Activated effector memory CD4-positive, alpha-beta T cell treated with anti-CD3 and anti-CD28 coated beads, Interleukin-2, amount 50 U/mL, for 16 hours (primary cell): Measurements from ENCODE around the gene MEGF11.
"Not testable (repeated sequence)": the region's sequence is repeated elsewhere in the genome, so short reads cannot be mapped to it uniquely, and the experiment has no call there.

Experiments
- DNase-seq: peaks from one replicate; pipeline ENCODE4 v3.0.0-alpha.2; 2020

Gene MEGF11

GRCh38 chr15:66019826-66020398 is 233.6 kb downstream of the MEGF11 start:
- no peak for DNase-seq

GRCh38 chr15:66019368-66019767 is 234.2 kb downstream of the MEGF11 start:
- no peak for DNase-seq

DNA sequence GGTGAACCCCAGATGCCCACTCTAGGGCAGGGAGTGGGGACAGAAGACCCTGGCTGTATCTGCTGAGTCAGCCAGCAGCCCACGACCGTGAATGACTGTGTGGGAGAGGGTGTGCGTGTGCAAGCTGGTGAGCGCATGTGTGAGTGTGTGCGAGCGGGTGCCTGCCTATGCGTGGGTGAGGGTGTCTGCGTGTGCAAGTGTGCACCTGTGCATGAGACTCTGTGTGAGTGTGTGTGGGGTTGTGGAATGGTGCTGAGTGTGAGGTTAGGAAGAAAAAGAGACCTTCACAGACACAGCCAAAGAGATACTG is 235.1 kb downstream of the MEGF11 start:
- no peak for DNase-seq

GRCh38 chr15:66017792-66018487 is 235.6 kb downstream of the MEGF11 start:
- no peak for DNase-seq

- no peak for DNase-seq
Measured at GRCh38 chr15:66017000-66017399, 236.6 kb downstream of the MEGF11 start.

DNA sequence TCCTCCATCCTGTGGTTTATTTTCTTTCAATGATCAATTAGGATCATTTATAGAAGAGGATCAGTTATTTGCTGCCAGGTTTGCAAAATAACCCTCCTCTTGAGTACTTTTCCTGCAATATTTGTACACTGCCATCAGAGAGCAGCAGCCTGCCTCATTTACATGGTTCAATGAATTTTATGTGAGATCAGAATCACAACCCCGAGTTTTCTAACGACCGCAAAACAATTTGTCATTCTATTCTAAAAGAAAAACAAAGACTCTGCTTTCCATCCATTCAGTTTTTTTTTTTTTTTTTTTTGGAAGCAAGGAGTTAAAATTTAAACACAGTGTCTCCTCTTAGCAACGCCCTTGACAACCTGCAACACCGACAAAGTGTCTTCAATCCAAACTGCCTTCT is 237.4 kb downstream of the MEGF11 start:
- no peak for DNase-seq

DNA sequence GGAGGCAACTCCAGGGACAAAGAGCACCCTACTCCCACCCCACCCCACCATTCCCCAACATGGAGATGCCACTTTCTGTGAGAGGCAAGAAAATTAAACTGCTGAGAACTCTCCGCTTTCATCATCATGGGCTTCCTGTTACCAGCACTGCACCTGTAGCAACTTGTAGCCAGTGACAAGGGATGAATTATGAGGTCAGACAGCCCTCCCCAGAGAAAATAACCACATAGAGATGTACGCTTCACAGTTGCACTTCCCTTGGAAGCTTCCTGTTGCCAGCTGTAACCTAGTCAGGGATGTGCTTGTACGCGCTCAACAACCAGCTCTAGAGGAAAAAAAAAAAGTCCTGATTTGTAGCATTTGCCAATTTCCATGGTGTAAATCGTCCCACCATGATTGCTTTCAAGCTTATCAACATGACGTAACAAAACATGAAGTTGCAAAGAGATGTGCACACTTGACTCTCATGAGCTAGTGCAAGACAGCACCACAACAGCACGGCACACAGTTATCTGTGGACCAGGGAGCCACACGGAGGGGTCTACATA is 238.8 kb downstream of the MEGF11 start:
- no peak for DNase-seq

DNA sequence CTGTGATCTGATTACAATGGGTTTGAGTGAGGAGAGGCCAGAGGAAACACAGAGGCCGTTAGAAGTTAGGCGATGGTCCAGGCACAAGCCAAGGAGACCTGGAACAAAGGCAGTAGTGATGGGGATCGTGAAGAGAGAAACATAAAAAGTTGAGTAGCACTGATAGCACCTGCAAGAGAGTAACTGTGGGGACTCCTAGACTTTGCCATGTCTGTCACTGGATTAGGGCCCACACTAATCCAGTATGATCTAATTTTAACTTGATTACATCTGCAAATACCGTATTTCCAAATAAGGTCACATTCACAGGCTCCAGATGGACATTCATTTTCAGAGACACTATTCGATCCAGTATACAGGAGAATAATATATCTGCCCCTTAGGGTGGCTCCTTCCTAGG is 239.5 kb downstream of the MEGF11 start:
- no peak for DNase-seq

DNA sequence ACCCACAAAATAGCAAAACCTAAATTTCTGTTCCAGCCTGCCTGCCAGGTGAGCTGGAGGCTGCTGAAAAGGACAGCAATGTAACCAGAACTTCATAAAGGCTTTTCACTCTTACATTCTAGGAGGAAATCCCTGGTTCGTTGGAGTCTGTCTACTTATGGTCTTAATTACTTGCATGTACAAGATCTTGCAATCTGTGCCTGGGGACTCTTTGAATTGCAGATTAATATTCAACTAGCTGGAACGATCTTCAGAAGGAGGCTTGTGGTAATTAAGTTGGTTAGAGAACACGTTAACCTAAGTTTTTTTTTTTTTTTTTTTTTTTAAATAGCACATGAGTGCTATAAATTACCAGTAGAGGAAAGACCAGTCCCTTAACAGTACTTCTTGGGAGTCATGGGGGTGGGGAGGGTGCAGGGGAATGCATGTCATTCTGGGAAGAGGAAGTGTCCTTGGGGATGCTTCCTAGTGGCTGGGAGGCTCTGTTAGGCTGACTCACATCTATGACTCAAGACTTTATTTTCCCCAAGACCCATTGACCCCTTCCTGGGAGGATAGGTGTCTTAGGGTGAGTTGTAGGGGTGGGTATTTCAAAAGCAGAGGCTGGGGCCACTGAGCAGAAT is 244.5 kb downstream of the MEGF11 start:
- DNase-seq: no peak

DNA sequence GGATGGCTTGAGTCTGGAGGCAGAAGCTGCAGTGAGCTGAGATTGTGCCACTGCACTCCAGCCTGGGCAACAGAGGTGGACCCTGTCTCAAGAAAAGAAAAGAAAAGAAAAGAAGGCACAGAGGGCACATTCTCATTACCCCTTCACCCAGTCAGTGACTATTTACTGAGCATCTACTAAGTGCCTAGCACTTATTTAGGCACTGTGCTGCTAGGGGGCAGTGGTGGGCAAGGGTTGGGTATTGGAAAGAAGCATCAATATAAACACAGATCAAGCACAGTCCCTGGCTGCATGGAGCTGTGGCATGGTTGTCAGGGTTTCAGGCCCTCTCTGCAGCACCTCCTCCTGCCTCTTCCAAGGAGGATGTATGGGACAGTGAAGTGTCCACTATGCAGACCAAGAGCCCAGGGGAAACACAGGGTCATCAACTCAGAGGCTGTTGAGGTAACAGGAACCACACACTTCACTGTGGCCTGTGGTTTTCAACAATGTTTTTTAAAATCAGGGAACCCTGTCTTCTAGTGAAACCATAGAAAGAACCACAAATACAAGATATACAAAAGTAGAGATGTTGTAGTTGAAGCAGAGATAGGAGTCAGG is 245.8 kb downstream of the MEGF11 start:
- DNase-seq: no peak

- no peak for DNase-seq
Measured at GRCh38 chr15:66006986-66007385, 246.6 kb downstream of the MEGF11 start.

- DNase-seq: no peak
Measured at GRCh38 chr15:66004618-66005262, 248.8 kb downstream of the MEGF11 start.

- DNase-seq: not testable (repeated sequence)
Measured at GRCh38 chr15:66003129-66003528, 250.4 kb downstream of the MEGF11 start.

DNA sequence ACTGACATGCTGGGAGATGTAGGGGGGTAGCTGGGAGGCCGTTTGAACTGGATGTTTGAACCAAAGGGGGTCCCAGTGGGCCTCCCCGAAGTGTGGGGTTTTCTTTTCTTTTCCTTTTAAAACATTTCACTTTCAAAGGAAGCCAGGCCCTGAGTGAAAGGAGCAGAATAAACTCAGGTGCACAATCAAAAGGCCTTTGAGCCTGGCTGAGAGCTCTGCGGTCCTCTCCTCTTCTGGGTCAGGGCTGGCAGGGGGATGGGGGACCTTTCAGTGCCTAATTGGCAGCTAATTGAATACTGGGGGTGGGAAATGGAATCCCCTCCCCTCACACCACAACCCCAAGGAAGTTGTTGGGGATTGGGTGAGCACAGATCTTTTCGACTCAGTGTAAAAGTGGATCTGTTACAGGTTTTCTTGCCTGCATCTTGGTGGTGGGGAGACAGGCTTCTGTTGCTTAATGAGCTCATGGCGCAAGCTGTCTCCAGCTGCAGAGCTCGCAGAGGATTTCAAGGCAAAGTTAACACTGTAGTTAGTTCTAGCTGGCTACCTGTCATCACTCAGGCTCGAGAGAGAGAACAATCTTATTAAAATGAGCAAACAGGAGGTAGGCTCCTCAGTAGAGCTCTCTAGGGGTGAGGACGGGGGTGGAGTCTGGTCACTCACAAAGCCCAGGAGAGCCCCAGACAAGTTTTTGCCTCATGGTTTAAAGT is 251.7 kb downstream of the MEGF11 start:
- DNase-seq: no peak

GRCh38 chr15:66001042-66001441 is 252.5 kb downstream of the MEGF11 start:
- DNase-seq: no peak

GRCh38 chr15:65998486-65998885 is 255.1 kb downstream of the MEGF11 start:
- no peak for DNase-seq

DNA sequence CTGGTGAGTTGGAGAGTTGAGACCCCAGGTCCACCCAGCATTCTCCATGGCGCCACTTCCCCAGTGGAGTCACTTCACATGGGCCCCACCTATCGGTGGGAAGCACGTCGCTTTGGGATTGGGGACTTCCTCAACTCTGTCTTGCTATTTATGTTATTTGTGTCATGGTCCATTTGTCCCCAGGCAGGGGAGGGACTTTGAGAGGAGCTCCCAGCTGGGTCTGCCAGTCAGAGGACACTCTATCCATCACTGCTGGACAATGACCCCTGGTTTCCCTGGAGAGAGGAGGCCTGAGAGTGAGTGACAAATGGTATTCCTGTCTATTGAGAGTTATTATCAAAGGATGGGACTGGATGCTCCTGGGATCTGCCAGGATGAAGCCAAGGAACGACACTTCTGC is 256.6 kb downstream of the MEGF11 start:
- no peak for DNase-seq

- no peak for DNase-seq
Measured at GRCh38 chr15:65994832-65995231, 258.7 kb downstream of the MEGF11 start.

GRCh38 chr15:65993762-65994161 is 259.8 kb downstream of the MEGF11 start:
- DNase-seq: no peak

- no peak for DNase-seq
Measured at GRCh38 chr15:65993236-65993635, 260.3 kb downstream of the MEGF11 start.

DNA sequence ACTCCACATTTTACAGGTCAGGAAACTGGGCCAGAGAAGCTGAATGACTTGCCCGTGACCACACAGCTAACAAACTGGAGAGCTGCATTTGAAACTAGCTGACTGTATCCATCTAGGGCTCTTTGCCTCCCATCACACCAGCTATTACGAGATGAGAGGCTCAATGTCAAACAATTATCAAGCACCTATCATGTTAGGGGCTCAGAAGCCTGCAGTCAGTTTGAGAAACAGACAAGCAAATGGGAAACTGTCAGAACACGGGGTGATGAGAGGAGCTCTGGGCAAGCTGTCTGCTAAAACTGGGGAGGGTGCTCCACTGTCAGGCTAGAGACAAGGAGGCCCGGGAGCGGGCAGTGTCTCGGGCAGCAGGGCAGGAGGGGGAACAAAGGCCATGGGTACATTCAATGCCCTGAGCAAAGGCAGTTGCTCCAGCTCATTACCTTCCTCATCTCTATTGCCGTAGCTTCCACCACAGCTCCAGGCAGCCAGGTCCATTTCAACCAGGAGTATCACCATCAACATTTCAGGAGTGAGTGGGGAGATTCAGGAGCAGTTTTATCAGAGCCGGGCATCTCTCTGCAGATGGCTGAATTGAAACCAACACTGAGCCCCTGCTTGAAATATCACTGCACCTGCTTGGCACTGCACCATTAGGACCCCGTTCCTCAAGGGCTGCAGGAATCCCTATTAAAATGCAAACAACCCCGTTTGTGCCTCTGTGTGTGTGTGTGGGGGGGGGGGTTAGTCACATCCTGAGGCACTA is 261.6 kb downstream of the MEGF11 start:
- DNase-seq: no peak
